ENCODE measurements around the gene AGBL4. TPM values are rescaled to one million over a fixed set of nuclear protein-coding genes. Genes with fewer than 3 reads are reported as not detected.

The AGBL4 gene
- total and polyA plus RNA-seq, 2 of the 13 experiments (the other 11 are each of a cell fraction or from before 2014, with no cell fraction given), result not detected

DNA sequence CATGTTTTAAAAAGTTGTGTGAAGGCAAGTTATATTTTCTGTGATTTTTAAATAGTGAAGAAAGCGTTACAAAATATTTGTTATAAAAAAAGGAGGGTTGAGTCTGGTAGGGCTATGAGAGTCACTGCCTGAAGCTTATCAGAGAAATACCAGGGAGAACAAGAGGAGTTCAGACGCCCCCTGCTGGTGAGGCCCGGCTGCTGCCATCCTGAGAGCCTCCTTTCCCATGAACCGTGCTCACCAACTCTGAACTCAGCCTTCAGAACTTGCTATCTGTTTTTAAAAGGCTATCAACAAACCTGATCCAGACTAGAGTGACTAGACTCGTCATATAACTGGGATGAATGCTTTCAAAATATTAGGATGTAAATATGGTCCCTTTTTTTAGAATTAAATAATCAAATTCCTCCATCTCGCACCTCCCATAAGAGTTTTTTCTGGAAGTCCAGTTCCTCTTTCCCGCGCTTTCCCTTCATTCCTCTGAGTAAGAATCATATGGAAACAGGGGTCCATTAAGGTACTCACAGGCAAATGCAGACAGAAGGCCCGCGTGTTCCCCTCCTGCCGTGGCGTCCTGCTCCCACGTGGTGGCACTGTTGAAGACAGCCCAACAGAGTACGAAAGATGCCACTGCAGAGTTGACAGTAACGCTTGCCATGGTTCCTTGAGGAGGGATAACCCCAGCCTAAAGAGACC, 1525.5 kb downstream of the AGBL4 start (continued):
- TF ChIP-seq, protein P1, sequence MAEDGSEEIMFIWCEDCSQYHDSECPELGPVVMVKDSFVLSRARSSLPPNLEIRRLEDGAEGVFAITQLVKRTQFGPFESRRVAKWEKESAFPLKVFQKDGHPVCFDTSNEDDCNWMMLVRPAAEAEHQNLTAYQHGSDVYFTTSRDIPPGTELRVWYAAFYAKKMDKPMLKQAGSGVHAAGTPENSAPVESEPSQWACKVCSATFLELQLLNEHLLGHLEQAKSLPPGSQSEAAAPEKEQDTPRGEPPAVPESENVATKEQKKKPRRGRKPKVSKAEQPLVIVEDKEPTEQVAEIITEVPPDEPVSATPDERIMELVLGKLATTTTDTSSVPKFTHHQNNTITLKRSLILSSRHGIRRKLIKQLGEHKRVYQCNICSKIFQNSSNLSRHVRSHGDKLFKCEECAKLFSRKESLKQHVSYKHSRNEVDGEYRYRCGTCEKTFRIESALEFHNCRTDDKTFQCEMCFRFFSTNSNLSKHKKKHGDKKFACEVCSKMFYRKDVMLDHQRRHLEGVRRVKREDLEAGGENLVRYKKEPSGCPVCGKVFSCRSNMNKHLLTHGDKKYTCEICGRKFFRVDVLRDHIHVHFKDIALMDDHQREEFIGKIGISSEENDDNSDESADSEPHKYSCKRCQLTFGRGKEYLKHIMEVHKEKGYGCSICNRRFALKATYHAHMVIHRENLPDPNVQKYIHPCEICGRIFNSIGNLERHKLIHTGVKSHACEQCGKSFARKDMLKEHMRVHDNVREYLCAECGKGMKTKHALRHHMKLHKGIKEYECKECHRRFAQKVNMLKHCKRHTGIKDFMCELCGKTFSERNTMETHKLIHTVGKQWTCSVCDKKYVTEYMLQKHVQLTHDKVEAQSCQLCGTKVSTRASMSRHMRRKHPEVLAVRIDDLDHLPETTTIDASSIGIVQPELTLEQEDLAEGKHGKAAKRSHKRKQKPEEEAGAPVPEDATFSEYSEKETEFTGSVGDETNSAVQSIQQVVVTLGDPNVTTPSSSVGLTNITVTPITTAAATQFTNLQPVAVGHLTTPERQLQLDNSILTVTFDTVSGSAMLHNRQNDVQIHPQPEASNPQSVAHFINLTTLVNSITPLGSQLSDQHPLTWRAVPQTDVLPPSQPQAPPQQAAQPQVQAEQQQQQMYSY (CRISPR knock-in tag; IDR thresholded peaks at IDR 0.05), result no peak
- TF ChIP-seq, protein P2, sequence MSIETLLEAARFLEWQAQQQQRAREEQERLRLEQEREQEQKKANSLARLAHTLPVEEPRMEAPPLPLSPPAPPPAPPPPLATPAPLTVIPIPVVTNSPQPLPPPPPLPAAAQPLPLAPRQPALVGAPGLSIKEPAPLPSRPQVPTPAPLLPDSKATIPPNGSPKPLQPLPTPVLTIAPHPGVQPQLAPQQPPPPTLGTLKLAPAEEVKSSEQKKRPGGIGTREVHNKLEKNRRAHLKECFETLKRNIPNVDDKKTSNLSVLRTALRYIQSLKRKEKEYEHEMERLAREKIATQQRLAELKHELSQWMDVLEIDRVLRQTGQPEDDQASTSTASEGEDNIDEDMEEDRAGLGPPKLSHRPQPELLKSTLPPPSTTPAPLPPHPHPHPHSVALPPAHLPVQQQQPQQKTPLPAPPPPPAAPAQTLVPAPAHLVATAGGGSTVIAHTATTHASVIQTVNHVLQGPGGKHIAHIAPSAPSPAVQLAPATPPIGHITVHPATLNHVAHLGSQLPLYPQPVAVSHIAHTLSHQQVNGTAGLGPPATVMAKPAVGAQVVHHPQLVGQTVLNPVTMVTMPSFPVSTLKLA (IDR thresholded peaks at IDR 0.05), result no peak
- TF ChIP-seq POLR2G (IDR thresholded peaks at IDR 0.05; ENCODE audit: low read depth, low read length) (no peak), ZNF724P (CRISPR knock-in tag; IDR thresholded peaks at IDR 0.05; ENCODE audit: borderline replicate concordance) (no peak), HMGA1 (CRISPR knock-in tag; conservative IDR thresholded peaks at IDR 0.05) (no peak), FOSL1 (CRISPR knock-in tag; IDR thresholded peaks at IDR 0.05; ENCODE audit: borderline replicate concordance) (no peak), PCBP1 (IDR thresholded peaks at IDR 0.05; ENCODE audit: borderline replicate concordance, low read depth, low read length) (no peak), MXD4 (CRISPR knock-in tag; IDR thresholded peaks at IDR 0.05) (no peak), ZNF446 (CRISPR knock-in tag; IDR thresholded peaks at IDR 0.05) (no peak)
- TF ChIP-seq, protein P3, sequence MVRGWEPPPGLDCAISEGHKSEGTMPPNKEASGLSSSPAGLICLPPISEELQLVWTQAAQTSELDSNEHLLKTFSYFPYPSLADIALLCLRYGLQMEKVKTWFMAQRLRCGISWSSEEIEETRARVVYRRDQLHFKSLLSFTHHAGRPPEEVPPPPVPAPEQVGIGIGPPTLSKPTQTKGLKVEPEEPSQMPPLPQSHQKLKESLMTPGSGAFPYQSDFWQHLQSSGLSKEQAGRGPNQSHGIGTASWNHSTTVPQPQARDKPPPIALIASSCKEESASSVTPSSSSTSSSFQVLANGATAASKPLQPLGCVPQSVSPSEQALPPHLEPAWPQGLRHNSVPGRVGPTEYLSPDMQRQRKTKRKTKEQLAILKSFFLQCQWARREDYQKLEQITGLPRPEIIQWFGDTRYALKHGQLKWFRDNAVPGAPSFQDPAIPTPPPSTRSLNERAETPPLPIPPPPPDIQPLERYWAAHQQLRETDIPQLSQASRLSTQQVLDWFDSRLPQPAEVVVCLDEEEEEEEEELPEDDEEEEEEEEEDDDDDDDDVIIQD (CRISPR knock-in tag; IDR thresholded peaks at IDR 0.05; ENCODE audit: low read depth), result no peak
- TF ChIP-seq, protein P4, sequence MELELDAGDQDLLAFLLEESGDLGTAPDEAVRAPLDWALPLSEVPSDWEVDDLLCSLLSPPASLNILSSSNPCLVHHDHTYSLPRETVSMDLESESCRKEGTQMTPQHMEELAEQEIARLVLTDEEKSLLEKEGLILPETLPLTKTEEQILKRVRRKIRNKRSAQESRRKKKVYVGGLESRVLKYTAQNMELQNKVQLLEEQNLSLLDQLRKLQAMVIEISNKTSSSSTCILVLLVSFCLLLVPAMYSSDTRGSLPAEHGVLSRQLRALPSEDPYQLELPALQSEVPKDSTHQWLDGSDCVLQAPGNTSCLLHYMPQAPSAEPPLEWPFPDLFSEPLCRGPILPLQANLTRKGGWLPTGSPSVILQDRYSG (CRISPR knock-in tag; IDR thresholded peaks at IDR 0.05), result no peak
- TF ChIP-seq, protein P5, sequence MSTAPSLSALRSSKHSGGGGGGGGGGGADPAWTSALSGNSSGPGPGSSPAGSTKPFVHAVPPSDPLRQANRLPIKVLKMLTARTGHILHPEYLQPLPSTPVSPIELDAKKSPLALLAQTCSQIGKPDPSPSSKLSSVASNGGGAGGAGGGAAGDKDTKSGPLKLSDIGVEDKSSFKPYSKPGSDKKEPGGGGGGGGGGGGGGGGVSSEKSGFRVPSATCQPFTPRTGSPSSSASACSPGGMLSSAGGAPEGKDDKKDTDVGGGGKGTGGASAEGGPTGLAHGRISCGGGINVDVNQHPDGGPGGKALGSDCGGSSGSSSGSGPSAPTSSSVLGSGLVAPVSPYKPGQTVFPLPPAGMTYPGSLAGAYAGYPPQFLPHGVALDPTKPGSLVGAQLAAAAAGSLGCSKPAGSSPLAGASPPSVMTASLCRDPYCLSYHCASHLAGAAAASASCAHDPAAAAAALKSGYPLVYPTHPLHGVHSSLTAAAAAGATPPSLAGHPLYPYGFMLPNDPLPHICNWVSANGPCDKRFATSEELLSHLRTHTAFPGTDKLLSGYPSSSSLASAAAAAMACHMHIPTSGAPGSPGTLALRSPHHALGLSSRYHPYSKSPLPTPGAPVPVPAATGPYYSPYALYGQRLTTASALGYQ (CRISPR knock-in tag; IDR thresholded peaks at IDR 0.05), result no peak
- TF ChIP-seq, protein P6, sequence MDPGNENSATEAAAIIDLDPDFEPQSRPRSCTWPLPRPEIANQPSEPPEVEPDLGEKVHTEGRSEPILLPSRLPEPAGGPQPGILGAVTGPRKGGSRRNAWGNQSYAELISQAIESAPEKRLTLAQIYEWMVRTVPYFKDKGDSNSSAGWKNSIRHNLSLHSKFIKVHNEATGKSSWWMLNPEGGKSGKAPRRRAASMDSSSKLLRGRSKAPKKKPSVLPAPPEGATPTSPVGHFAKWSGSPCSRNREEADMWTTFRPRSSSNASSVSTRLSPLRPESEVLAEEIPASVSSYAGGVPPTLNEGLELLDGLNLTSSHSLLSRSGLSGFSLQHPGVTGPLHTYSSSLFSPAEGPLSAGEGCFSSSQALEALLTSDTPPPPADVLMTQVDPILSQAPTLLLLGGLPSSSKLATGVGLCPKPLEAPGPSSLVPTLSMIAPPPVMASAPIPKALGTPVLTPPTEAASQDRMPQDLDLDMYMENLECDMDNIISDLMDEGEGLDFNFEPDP (CRISPR knock-in tag; conservative IDR thresholded peaks at IDR 0.05), result no peak
- TF ChIP-seq, protein P7, sequence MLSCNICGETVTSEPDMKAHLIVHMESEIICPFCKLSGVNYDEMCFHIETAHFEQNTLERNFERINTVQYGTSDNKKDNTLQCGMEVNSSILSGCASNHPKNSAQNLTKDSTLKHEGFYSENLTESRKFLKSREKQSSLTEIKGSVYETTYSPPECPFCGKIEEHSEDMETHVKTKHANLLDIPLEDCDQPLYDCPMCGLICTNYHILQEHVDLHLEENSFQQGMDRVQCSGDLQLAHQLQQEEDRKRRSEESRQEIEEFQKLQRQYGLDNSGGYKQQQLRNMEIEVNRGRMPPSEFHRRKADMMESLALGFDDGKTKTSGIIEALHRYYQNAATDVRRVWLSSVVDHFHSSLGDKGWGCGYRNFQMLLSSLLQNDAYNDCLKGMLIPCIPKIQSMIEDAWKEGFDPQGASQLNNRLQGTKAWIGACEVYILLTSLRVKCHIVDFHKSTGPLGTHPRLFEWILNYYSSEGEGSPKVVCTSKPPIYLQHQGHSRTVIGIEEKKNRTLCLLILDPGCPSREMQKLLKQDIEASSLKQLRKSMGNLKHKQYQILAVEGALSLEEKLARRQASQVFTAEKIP (CRISPR knock-in tag; IDR thresholded peaks at IDR 0.05; ENCODE audit: borderline replicate concordance), result no peak
